SW 1271 (cell line): ENCODE results near the gene THEM5.

Experiments
- DNase-seq, 2 experiments: peaks; one replicate each; lab custom pipeline; 2025; lab: John Stamatoyannopoulos, UW

The THEM5 gene

GRCh38 chr1:151800830-151801229, 52.7 kb downstream of the THEM5 start:
- no peak for DNase-seq

GRCh38 chr1:151799179-151800022, 54.1 kb downstream of the THEM5 start:
- DNase-seq: no peak

- DNase-seq: no peak
Measured at GRCh38 chr1:151798571-151798970, 54.9 kb downstream of the THEM5 start.
